Amygdala (tissue), 56 donors: Measurements from ENCODE around the gene OR7E24.
"Not testable (repeated sequence)": the region's sequence is repeated elsewhere in the genome, so short reads cannot be mapped to it uniquely, and the experiment has no call there.

ENCODE experiments used
- DNase-seq, 56 donors: peaks; one replicate each; lab custom pipeline; 2025; lab: John Stamatoyannopoulos, UW

OR7E24 gene

DNA sequence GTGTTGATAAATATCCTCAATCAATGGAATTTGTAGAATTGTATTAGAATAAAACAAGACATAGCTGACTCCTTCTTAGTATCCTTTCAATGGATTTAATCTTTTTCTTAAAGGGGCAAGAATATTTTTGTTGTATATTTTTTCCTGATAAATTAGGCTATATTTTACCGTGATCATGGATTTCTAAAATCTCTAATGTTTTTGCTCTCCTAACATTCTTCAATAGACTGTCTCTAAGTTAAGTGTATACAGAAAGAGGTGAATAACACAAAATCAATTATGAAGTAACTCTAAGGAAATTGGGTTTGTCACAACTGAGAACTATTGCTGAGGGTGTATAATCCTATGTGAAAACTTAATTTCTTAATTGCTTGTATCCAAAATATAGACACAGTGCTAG is at the start of gene OR7E24:
Gene OR7E24 (plus strand): TSS at position 301 of the 400 bp plus-strand sequence. CDS start 114 bp downstream, outside the sequence.
- DNase-seq, result no peak

DNA sequence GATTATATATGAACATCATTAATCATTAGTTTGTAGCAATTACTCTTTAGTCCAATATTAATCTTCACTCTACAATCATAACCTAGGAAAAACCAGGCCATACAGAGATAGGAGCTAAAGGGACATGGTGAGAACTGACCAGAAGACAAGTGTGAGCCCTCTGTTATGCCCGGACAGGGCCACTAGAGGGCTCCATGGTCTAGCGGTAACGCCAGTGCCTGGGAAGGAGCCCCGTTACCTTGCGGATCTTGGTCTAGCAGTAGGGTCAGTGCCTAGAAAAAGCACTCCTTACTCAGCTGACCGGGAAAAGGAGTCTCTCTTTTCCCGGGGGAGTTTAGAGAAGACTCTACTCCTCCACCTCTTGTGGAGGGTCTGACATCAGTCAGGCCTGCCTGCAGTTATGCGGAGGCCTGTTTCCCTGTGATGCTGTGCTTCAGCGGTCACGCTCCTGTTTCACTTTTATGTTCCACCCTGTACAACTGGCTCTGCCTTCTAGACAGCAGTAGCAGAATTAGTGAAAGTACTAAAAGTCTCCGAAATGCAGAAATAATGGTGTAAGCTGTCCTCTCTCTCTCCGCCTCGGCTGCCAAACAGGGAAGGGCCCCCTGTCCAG is 45.1 kb upstream of the OR7E24 start:
- DNase-seq, result peak in 48 of 56 donors; percentile 1 to 78 (median 22)

DNA sequence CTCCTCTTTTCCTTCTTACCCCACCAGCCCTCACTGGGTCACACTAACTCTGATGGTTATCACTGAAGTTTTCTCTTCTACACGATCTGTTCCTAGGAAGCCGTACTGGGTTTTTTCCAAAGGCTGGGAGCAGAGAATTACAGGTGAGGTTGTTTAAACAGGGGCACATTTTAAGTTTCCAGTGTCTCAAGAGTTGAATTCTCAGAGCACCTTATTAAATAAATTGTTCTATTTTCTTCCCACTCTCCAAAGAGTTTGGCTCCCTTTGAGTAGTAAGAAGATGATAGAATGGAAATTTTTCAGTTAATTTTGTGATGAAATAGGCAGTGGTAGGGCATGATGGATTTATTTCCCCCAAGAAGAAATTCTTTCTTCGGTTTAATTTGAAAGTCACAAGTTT is 31.2 kb upstream of the OR7E24 start, which contains the start of gene OR7D4:
Gene OR7D4 (minus strand): TSS at position 101 of the 400 bp plus-strand sequence. CDS start 4,752 bp downstream, outside the sequence.
- DNase-seq, result no peak

DNA sequence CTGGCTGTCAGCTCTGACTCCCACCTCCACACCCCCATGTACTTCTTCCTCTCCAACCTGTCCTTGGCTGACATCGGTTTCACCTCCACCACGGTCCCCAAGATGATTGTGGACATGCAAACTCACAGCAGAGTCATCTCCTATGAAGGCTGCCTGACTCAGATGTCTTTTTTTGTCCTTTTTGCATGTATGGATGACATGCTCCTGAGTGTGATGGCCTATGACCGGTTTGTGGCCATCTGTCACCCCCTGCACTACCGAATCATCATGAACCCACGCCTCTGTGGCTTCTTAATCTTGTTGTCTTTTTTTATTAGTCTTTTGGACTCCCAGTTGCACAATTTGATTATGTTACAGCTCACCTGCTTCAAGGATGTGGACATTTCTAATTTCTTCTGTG is 506 bp downstream of the OR7E24 start:
- DNase-seq, result no peak

DNA sequence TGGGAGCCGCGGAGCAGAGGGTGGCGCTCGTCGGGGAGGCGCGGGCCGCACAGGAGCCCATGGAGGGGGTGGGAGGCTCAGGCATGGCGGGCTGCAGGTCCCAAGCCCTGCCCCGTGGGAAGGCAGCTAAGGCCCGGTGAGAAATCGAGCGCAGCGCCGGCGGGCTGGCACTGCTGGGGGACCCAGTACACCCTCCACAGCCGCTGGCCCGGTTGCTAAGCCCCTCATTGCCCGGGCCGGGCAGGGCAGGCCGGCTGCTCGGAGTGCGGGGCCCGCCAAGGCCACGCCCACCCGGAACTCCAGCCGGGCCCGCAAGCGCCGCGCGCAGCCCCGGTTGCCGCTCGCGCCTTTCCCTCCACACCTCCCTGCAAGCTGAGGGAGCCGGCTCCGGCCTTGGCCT is 32.8 kb downstream of the OR7E24 start:
- not testable (repeated sequence) for DNase-seq

DNA sequence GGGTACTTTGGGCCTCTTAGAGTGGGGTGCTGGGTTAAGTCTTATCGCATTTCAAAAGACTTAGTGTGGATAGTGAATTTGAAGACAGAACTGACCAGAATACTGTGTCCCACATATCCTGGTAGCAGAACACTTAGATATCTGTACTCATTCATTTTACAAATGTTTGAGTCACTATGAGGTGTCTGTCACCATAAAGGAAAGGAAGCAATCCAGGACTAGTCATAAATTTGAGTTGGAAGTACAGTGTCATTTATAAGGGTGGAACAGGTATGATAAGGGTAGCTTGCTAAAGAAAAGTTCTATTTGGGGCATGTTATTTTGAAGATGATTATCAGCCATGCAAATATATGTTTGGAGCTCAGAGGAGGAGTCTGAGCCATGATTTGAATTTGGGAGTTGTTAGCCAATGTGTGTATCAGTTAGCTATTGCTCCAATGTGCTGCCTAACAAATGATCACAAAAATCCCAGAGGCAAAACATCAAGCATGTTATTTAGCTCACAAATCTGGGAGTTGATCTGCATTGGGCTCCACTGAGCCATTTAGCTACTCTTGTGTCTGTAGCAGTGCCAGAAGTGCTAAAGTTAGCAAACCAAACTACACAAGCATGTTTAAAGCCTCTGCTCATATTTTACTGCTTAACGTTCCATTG is 38.6 kb downstream of the OR7E24 start:
- no peak for DNase-seq

DNA sequence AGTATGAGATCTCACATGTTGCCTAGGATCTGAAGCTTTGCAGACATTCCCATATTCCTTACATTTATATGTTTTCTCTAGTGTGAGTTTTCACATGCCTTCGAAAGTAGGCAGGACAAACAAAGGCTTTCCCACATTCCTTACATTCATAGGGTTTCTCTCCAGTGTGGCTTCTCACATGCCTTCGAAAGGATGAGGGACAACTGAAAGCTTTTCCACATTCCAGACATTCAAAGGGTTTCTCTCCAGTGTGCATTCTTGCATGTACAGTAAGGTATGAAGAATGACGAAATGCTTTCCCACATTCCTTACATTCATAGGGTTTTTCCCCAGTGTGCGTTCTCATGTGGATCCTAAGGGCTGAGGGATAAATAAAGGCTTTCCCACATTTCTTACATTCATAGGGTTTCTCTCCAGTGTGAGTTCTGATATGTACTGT is 44.7 kb downstream of the OR7E24 start:
- DNase-seq, result no peak

DNA sequence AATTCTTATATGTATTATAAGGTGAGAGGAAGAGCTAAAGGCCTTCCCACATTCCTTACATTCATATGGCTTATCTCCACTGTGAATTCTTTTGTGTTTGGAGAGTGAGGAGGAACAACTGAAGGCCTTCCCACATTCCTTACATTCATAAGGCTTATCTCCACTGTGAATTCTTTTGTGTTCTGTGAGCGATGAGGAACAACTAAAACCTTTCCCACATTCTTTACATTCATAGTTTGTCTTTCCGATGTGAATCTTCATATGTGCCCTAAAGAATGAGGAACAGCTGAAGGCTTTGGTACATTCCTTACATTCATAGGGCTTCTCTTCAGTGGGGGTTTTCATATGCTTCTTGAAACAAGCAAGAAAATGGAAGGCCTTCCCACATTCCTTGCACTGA is 45.6 kb downstream of the OR7E24 start:
- no peak for DNase-seq
